WTC11 (cell line): ENCODE measurements around the gene ZNF574. TPM values are rescaled to one million over a fixed set of nuclear protein-coding genes. Genes with fewer than 3 reads are reported as not detected.

Experiments used
- ATAC-seq: fragments of 200-7000 bp; cut with Tn5 transposase; 2 replicates; pipeline ENCODE4 v1.10.0; 2021; ENCODE audit warnings: mild to moderate bottlenecking, moderate library complexity
- CTCF ChIA-PET: fragments of 300-600 bp; sonication (Branson Sonifier 250); formaldehyde crosslinking; loops from one replicate; lab custom pipeline; 2021; ENCODE audit warnings: antibody characterized with exemption; lab: Charles Lee
- POLR2A ChIA-PET: fragments of 350-600 bp; sonication (Branson Sonifier 250); formaldehyde crosslinking; loops from one replicate; lab custom pipeline; 2021; ENCODE audit warnings: antibody characterized with exemption; lab: Charles Lee
- DNase-seq: peaks from one replicate; pipeline ENCODE4 v3.0.0; 2021; ENCODE audit warnings: low spot score
- H3K27ac Mint-ChIP-seq: 2 replicates; pipeline ENCODE4 v1.8.0; 2021; ENCODE audit warnings: mixed read lengths
- H3K27me3 Mint-ChIP-seq: 2 replicates; pipeline ENCODE4 v1.8.0; 2021; ENCODE audit warnings: low read depth, mild to moderate bottlenecking, moderate library complexity, mixed read lengths
- H3K36me3 Mint-ChIP-seq: 2 replicates; pipeline ENCODE4 v1.8.0; 2021; ENCODE audit warnings: mixed read lengths
- H3K4me1 Mint-ChIP-seq: 2 replicates; pipeline ENCODE4 v1.8.0; 2022; ENCODE audit warnings: mixed read lengths
- H3K4me3 Mint-ChIP-seq: 2 replicates; pipeline ENCODE4 v1.8.0; 2021; ENCODE audit warnings: mild to moderate bottlenecking, moderate library complexity, mixed read lengths
- H3K9me3 Mint-ChIP-seq: 2 replicates; pipeline ENCODE4 v1.8.0; 2021; ENCODE audit warnings: mixed read lengths
- AFF4 ChIP-seq: sonication (generic); formaldehyde crosslinking; IDR thresholded peaks from 2 replicates; pipeline ENCODE4 v1.8.1; 2023; ENCODE audit warnings: mild to moderate bottlenecking, missing genetic modification reagents, borderline replicate concordance
- CBFB ChIP-seq: sonication (generic); formaldehyde crosslinking; IDR thresholded peaks from 2 replicates; pipeline ENCODE4 v1.8.1; 2022; ENCODE audit warnings: mild to moderate bottlenecking, low read depth, missing genetic modification reagents
- ELF4 ChIP-seq: sonication (generic); formaldehyde crosslinking; IDR thresholded peaks from 2 replicates; pipeline ENCODE4 v1.8.1; 2022; ENCODE audit warnings: low read depth, mild to moderate bottlenecking, moderate library complexity, missing genetic modification reagents
- ESRRA ChIP-seq: sonication (generic); formaldehyde crosslinking; IDR thresholded peaks from 2 replicates; pipeline ENCODE4 v1.8.1; 2022; ENCODE audit warnings: mild to moderate bottlenecking, missing genetic modification reagents, borderline replicate concordance
- GTF2I ChIP-seq: fragments of 250-450 bp; sonication (Bioruptor Pico); conservative IDR thresholded peaks from 2 replicates; pipeline ENCODE4 v1.4.0; 2021; ENCODE audit warnings: mild to moderate bottlenecking
- IRF2 ChIP-seq: sonication (generic); formaldehyde crosslinking; IDR thresholded peaks from 2 replicates; pipeline ENCODE4 v1.8.0; 2022; ENCODE audit warnings: low read depth, missing genetic modification reagents, borderline replicate concordance
- JAZF1 ChIP-seq: fragments of 250-450 bp; sonication (Bioruptor Pico); IDR thresholded peaks from 2 replicates; pipeline ENCODE4 v1.9.0; 2021; ENCODE audit warnings: moderate library complexity, mild to moderate bottlenecking, inconsistent platforms
- NR3C1 ChIP-seq: sonication (generic); formaldehyde crosslinking; conservative IDR thresholded peaks from 2 replicates; pipeline ENCODE4 v1.8.1; 2023; ENCODE audit warnings: low read depth, mild to moderate bottlenecking, missing genetic modification reagents
- PREB ChIP-seq: sonication (generic); formaldehyde crosslinking; IDR thresholded peaks from 2 replicates; pipeline ENCODE4 v1.8.1; 2022; ENCODE audit warnings: mild to moderate bottlenecking, missing genetic modification reagents, moderate library complexity, borderline replicate concordance
- SMAD4 ChIP-seq: sonication (generic); formaldehyde crosslinking; IDR thresholded peaks from 2 replicates; pipeline ENCODE4 v1.8.0; 2022; ENCODE audit warnings: mild to moderate bottlenecking, missing genetic modification reagents
- SOX15 ChIP-seq: fragments of 250-450 bp; sonication (Bioruptor Pico); IDR thresholded peaks from 2 replicates; pipeline ENCODE4 v1.9.0; 2021; ENCODE audit warnings: mild to moderate bottlenecking
- TCF7 ChIP-seq: sonication (generic); formaldehyde crosslinking; IDR thresholded peaks from 2 replicates; pipeline ENCODE4 v1.8.0; 2022; ENCODE audit warnings: mild to moderate bottlenecking, low read depth, missing genetic modification reagents, moderate library complexity
- ZMAT4 ChIP-seq: fragments of 250-450 bp; sonication (Bioruptor Pico); IDR thresholded peaks from 2 replicates; pipeline ENCODE4 v1.9.0; 2021; ENCODE audit warnings: mild to moderate bottlenecking
- total RNA-seq: library from RNA; stranded (reverse); gene quantifications from 3 replicates; pipeline ENCODE4 v1.2.3, GENCODE V29; 2021
- TF ChIP-seq, protein P1 (sequence below): sonication (generic); formaldehyde crosslinking; IDR thresholded peaks from 2 replicates; pipeline ENCODE4 v1.8.0; 2023; ENCODE audit warnings: mild to moderate bottlenecking, missing genetic modification reagents
- TF ChIP-seq, protein P2 (sequence below): sonication (generic); formaldehyde crosslinking; IDR thresholded peaks from 2 replicates; pipeline ENCODE4 v1.8.0; 2022; ENCODE audit warnings: mild to moderate bottlenecking, missing genetic modification reagents

The ZNF574 gene
- total RNA-seq, 1 experiment from 2014 or later: 30.6 TPM

DNA sequence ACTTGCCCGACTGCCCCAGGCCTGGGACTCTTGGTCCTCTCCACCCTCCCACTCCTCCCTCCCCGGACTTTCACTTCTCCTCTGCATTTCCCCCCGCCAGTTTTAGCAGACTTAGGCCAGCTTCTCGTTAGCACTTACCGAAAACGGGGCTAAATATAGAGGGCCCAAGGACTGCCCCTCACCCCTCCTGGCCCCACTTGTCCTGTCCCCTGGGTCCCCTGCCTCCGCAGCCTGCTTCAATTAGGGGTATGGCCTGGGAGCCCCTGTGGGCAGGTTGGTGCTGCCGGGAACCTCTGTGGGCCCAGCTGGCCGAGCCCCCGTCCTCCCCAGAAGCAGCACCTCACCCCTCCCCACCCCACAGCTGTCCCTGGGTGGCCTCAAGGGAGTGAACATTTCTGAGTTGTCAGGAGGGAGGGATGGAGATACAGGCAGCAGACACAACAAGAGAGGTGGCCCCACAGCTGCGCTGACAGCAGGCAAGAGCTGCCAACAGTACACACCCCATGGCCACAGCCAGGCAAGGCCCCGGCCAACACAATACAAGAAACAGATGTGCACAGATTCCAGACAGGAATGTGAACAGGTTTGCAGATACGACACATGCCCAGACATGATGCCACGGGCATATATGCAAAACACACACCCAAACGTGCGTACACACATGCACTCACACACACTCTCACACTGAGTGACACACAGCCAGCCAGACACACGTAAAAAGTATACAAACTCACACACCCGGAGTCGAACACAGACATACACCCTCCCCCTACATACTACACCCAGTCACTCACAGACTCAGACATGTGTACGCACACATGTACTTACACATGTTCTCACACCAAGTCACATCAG lies 53.7 kb downstream of the ZNF574 start:
- Mint-ChIP-seq H3K27ac (no peak overlapping the region), H3K9me3 (peaks cover 1% of the 10 kb centered on the region), H3K4me3 (no peak overlapping the region), H3K4me1 (peaks cover 14% of the 10 kb centered on the region), H3K36me3 (peaks cover under 1% of the 10 kb centered on the region; the same call in 1 of the 2 replicates), H3K27me3 (peaks cover 24% of the 10 kb centered on the region)
- TF ChIP-seq IRF2 (no peak), JAZF1 (CRISPR knock-in tag) (no peak), AFF4 (CRISPR knock-in tag) (no peak), PREB (CRISPR knock-in tag) (no peak), GTF2I (no peak), SOX15 (no peak), TCF7 (CRISPR knock-in tag) (no peak), ELF4 (no peak), SMAD4 (CRISPR knock-in tag) (no peak)
- TF ChIP-seq, protein P1, sequence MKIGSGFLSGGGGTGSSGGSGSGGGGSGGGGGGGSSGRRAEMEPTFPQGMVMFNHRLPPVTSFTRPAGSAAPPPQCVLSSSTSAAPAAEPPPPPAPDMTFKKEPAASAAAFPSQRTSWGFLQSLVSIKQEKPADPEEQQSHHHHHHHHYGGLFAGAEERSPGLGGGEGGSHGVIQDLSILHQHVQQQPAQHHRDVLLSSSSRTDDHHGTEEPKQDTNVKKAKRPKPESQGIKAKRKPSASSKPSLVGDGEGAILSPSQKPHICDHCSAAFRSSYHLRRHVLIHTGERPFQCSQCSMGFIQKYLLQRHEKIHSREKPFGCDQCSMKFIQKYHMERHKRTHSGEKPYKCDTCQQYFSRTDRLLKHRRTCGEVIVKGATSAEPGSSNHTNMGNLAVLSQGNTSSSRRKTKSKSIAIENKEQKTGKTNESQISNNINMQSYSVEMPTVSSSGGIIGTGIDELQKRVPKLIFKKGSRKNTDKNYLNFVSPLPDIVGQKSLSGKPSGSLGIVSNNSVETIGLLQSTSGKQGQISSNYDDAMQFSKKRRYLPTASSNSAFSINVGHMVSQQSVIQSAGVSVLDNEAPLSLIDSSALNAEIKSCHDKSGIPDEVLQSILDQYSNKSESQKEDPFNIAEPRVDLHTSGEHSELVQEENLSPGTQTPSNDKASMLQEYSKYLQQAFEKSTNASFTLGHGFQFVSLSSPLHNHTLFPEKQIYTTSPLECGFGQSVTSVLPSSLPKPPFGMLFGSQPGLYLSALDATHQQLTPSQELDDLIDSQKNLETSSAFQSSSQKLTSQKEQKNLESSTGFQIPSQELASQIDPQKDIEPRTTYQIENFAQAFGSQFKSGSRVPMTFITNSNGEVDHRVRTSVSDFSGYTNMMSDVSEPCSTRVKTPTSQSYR (CRISPR knock-in tag): no peak
- TF ChIP-seq, protein P2, sequence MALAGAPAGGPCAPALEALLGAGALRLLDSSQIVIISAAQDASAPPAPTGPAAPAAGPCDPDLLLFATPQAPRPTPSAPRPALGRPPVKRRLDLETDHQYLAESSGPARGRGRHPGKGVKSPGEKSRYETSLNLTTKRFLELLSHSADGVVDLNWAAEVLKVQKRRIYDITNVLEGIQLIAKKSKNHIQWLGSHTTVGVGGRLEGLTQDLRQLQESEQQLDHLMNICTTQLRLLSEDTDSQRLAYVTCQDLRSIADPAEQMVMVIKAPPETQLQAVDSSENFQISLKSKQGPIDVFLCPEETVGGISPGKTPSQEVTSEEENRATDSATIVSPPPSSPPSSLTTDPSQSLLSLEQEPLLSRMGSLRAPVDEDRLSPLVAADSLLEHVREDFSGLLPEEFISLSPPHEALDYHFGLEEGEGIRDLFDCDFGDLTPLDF: no peak
- no peak for DNase-seq
- CTCF ChIA-PET: interaction anchor here (0.6 to 2.0 kb wide), 6 partner anchors 10 to 47 kb away, joined by 3 to 6 read pairs (median 5); no protein-coding TSS in a partner anchor
- POLR2A ChIA-PET: no interaction called here
- ATAC-seq: no peak

DNA sequence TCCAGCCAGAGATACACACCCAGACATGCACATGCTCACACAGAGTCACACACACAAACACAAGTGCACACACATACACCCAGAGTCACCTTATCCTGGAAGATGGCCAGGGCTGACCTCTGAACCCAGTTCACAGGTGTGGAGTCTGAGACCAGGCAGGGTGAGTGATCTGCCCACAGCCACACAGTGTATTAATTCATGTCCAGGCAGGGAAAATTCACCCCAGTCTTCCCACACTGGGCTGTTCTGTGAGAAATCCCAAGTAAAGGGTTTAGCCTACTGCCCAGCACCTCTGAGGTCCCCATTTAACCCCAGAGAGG lies 54.2 kb downstream of the ZNF574 start:
- no peaks in the 10 kb centered on the region for H3K9me3 Mint-ChIP-seq
- peaks cover 24% of the 10 kb centered on the region for H3K27me3 Mint-ChIP-seq
- TF ChIP-seq ESRRA (CRISPR knock-in tag): no peak
- no peak for TF ChIP-seq NR3C1 (CRISPR knock-in tag)
- no peak for TF ChIP-seq ZMAT4 (CRISPR knock-in tag)
- no peak for TF ChIP-seq CBFB (CRISPR knock-in tag)
- no peak overlapping the region for H3K4me3 Mint-ChIP-seq
- H3K27ac Mint-ChIP-seq: no peak overlapping the region
- no peaks in the 10 kb centered on the region for H3K36me3 Mint-ChIP-seq
- H3K4me1 Mint-ChIP-seq: peaks cover 14% of the 10 kb centered on the region
- DNase-seq (no peak), ATAC-seq (no peak)
- CTCF ChIA-PET: interaction anchor here (1.8 to 2.0 kb wide), 2 partner anchors 16 to 47 kb away, joined by 5 to 6 read pairs; no protein-coding TSS in a partner anchor
- POLR2A ChIA-PET: no interaction called here

Other genes starting within 250 kb of the ZNF574 start
- not detected in 3 replicates for gene LYPD4, start 231.5 kb upstream of the ZNF574 start, total RNA-seq
- not detected in 3 replicates for gene DMRTC2, start 231.1 kb upstream of the ZNF574 start, total RNA-seq
- gene RPS19, start 215.9 kb upstream of the ZNF574 start, total RNA-seq: 3,152 to 3,787 TPM (median 3,713 TPM) in 3 replicates
- 0.42 to 1.2 TPM (median 0.71 TPM) in 3 replicates for gene CD79A, start 198.9 kb upstream of the ZNF574 start, total RNA-seq
- 77.2 to 102 TPM (median 82.9 TPM) in 3 replicates for gene ARHGEF1, start 193.0 kb upstream of the ZNF574 start, total RNA-seq
- gene ERFL, start 147.7 kb upstream of the ZNF574 start, total RNA-seq: 0.30 to 0.66 TPM (median 0.31 TPM) in 3 replicates
- 159 to 184 TPM (median 159 TPM) in 3 replicates for gene RABAC1, start 116.8 kb upstream of the ZNF574 start, total RNA-seq
- gene ATP1A3, start 81.9 kb upstream of the ZNF574 start, total RNA-seq: 28.2 to 34.2 TPM (median 30.9 TPM) in 3 replicates
- 52.3 to 71.3 TPM (median 66.3 TPM) in 3 replicates for gene GRIK5, start 6.0 kb upstream of the ZNF574 start, total RNA-seq
- gene POU2F2, start 56.3 kb downstream of the ZNF574 start, total RNA-seq: 6.0 to 7.7 TPM (median 6.6 TPM) in 3 replicates
- gene DEDD2, start 141.5 kb downstream of the ZNF574 start, total RNA-seq: 37.7 to 42.0 TPM (median 39.2 TPM) in 3 replicates
- gene ZNF526, start 144.1 kb downstream of the ZNF574 start, total RNA-seq: 16.1 to 18.3 TPM (median 16.4 TPM) in 3 replicates
- 49.8 to 50.8 TPM (median 49.9 TPM) in 3 replicates for gene GSK3A, start 166.4 kb downstream of the ZNF574 start, total RNA-seq
- gene ERF, start 179.0 kb downstream of the ZNF574 start, total RNA-seq: 65.4 to 67.6 TPM (median 65.9 TPM) in 3 replicates
- 53.0 to 58.5 TPM (median 55.8 TPM) in 3 replicates for gene CIC, start 193.1 kb downstream of the ZNF574 start, total RNA-seq
- 3.6 to 5.0 TPM (median 3.7 TPM) in 3 replicates for gene PRR19, start 226.0 kb downstream of the ZNF574 start, total RNA-seq
- gene PAFAH1B3, start 226.5 kb downstream of the ZNF574 start, total RNA-seq: 118 to 126 TPM (median 119 TPM) in 3 replicates
- 6.9 to 7.1 TPM (median 7.0 TPM) in 3 replicates for gene TMEM145, start 237.1 kb downstream of the ZNF574 start, total RNA-seq
- 42.1 to 51.7 TPM (median 51.6 TPM) in 3 replicates for gene MEGF8, start 249.5 kb downstream of the ZNF574 start, total RNA-seq